Measurements from ENCODE around the gene RAB1B.

The RAB1B gene

GRCh38 chr11:66268244-66268951, at the start of gene RAB1B:
Gene RAB1B, plus strand, starts transcription at chr11:66268639. Its CDS starts 41 bp downstream, at chr11:66268680.
- peak; percentile 100 for DNase-seq (ENCODE audit: low read depth in 2 of 2)
- peak within 1 kb of the TSS; percentile 92 to 96 for H3K4me3 ChIP-seq (replicated peaks in 1 of 2; ENCODE audit: low read depth in 2 of 2, low read length in 2 of 2)
- no peak for TF ChIP-seq CTCF (IDR thresholded peaks at IDR 0.05; ENCODE audit: low read depth, low read length)

- no peak overlapping the region for H3K4me3 ChIP-seq (replicated peaks in 1 of 2; ENCODE audit: low read depth in 2 of 2, low read length in 2 of 2)
- no peak for TF ChIP-seq CTCF (IDR thresholded peaks at IDR 0.05; ENCODE audit: low read depth, low read length)
- DNase-seq (ENCODE audit: low read depth in 2 of 2) = no peak
Measured at GRCh38 chr11:66218846-66219620, 49.4 kb upstream of the RAB1B start.

- H3K4me3 ChIP-seq (replicated peaks in 1 of 2; ENCODE audit: low read depth in 2 of 2, low read length in 2 of 2) = no peak overlapping the region
- no peak for DNase-seq (ENCODE audit: low read depth in 2 of 2)
- TF ChIP-seq CTCF (IDR thresholded peaks at IDR 0.05; ENCODE audit: low read depth, low read length) = no peak
Measured at GRCh38 chr11:66219846-66220565, 48.4 kb upstream of the RAB1B start.

GRCh38 chr11:66220566-66220935, 47.9 kb upstream of the RAB1B start:
- no peak overlapping the region for H3K4me3 ChIP-seq (replicated peaks in 1 of 2; ENCODE audit: low read depth in 2 of 2, low read length in 2 of 2)
- no peak for TF ChIP-seq CTCF (IDR thresholded peaks at IDR 0.05; ENCODE audit: low read depth, low read length)
- no peak for DNase-seq (ENCODE audit: low read depth in 2 of 2)

GRCh38 chr11:66221012-66221411, 47.4 kb upstream of the RAB1B start:
- TF ChIP-seq CTCF (IDR thresholded peaks at IDR 0.05; ENCODE audit: low read depth, low read length) = no peak
- no peak for DNase-seq (ENCODE audit: low read depth in 2 of 2)
- no peak overlapping the region for H3K4me3 ChIP-seq (replicated peaks in 1 of 2; ENCODE audit: low read depth in 2 of 2, low read length in 2 of 2)

- H3K4me3 ChIP-seq (replicated peaks in 1 of 2; ENCODE audit: low read depth in 2 of 2, low read length in 2 of 2) = no peak overlapping the region
- DNase-seq (ENCODE audit: low read depth in 2 of 2) = peak in 1 of 2 donors; percentile 4
- TF ChIP-seq CTCF (IDR thresholded peaks at IDR 0.05; ENCODE audit: low read depth, low read length) = no peak
Measured at GRCh38 chr11:66221726-66222236, 46.7 kb upstream of the RAB1B start.
